ENCODE results near the gene ZFYVE28.

ZFYVE28 gene

GRCh38 chr4:2352171-2352570 lies 66.3 kb downstream of the ZFYVE28 start:
- no peak for DNase-seq

- no peak for DNase-seq
Observed at GRCh38 chr4:2350982-2351381, 67.5 kb downstream of the ZFYVE28 start.

- no peak for DNase-seq
Observed at GRCh38 chr4:2348786-2349185, 69.7 kb downstream of the ZFYVE28 start.

GRCh38 chr4:2347190-2347589 lies 71.3 kb downstream of the ZFYVE28 start:
- DNase-seq = no peak

- DNase-seq = no peak
Observed at GRCh38 chr4:2343476-2343875, 75.0 kb downstream of the ZFYVE28 start.

- no peak for DNase-seq
Observed at GRCh38 chr4:2341911-2342652, 76.4 kb downstream of the ZFYVE28 start.

- DNase-seq = no peak
Observed at GRCh38 chr4:2341261-2341841, 77.1 kb downstream of the ZFYVE28 start.

GRCh38 chr4:2340272-2341061 lies 78.0 kb downstream of the ZFYVE28 start:
- DNase-seq = no peak

- DNase-seq = no peak
Observed at GRCh38 chr4:2339458-2340271, 78.8 kb downstream of the ZFYVE28 start.

- no peak for DNase-seq
Observed at GRCh38 chr4:2338754-2339457, 79.5 kb downstream of the ZFYVE28 start.

GRCh38 chr4:2337896-2338295 lies 80.5 kb downstream of the ZFYVE28 start:
- no peak for DNase-seq

- no peak for DNase-seq
Observed at GRCh38 chr4:2337131-2337723, 81.2 kb downstream of the ZFYVE28 start.

GRCh38 chr4:2336659-2337058 lies 81.8 kb downstream of the ZFYVE28 start:
- no peak for DNase-seq

- DNase-seq = no peak
Observed at GRCh38 chr4:2335729-2336101, 82.7 kb downstream of the ZFYVE28 start.

- DNase-seq = no peak
Observed at GRCh38 chr4:2334826-2335728, 83.4 kb downstream of the ZFYVE28 start.

- DNase-seq = no peak
Observed at GRCh38 chr4:2333916-2334644, 84.4 kb downstream of the ZFYVE28 start.

GRCh38 chr4:2333356-2333841 lies 85.0 kb downstream of the ZFYVE28 start:
- no peak for DNase-seq

- no peak for DNase-seq
Observed at GRCh38 chr4:2332976-2333319, 85.5 kb downstream of the ZFYVE28 start.

- no peak for DNase-seq
Observed at GRCh38 chr4:2332201-2332975, 86.1 kb downstream of the ZFYVE28 start.
